ENCODE data around the gene TRMT112.
"Not testable (repeated sequence)": the region's sequence is repeated elsewhere in the genome, so short reads cannot be mapped to it uniquely, and the experiment has no call there.

The TRMT112 gene

GRCh38 chr11:64327375-64327774, 10.0 kb upstream of the TRMT112 start:
- DNase-seq (ENCODE audit: low read depth), result no peak
- no peak overlapping the region for H3K4me3 ChIP-seq (ENCODE audit: low read depth, low read length)
- TF ChIP-seq, protein P1, sequence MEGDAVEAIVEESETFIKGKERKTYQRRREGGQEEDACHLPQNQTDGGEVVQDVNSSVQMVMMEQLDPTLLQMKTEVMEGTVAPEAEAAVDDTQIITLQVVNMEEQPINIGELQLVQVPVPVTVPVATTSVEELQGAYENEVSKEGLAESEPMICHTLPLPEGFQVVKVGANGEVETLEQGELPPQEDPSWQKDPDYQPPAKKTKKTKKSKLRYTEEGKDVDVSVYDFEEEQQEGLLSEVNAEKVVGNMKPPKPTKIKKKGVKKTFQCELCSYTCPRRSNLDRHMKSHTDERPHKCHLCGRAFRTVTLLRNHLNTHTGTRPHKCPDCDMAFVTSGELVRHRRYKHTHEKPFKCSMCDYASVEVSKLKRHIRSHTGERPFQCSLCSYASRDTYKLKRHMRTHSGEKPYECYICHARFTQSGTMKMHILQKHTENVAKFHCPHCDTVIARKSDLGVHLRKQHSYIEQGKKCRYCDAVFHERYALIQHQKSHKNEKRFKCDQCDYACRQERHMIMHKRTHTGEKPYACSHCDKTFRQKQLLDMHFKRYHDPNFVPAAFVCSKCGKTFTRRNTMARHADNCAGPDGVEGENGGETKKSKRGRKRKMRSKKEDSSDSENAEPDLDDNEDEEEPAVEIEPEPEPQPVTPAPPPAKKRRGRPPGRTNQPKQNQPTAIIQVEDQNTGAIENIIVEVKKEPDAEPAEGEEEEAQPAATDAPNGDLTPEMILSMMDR (conservative IDR thresholded peaks at IDR 0.05; ENCODE audit: low read depth, low read length), result no peak

GRCh38 chr11:64324692-64325469, 7.5 kb upstream of the TRMT112 start:
- no peak overlapping the region for H3K4me3 ChIP-seq (ENCODE audit: low read depth, low read length)
- TF ChIP-seq, protein P1 (conservative IDR thresholded peaks at IDR 0.05; ENCODE audit: low read depth, low read length), result no peak
- DNase-seq (ENCODE audit: low read depth), result no peak

DNA sequence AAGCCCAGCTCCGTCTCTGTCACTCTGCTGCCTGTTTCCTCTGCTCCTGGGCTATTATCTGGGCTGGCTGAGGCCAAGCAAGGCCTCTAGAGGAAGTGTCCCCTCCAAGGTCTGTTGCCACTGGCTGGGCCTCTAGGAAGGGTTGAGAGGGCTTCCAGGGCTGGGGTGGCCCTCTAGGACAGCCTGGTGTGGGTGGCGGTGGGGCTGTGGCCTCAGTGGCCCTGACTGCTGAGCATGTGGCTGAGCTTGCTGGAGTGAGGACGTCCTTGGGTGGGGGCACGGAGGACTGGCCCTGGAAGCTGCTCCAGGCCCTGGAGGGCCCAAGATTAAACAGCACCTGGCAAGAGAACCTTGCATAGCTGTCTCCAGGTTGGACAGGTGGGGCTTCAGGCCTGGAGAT, 6.6 kb upstream of the TRMT112 start:
- H3K4me3 ChIP-seq (ENCODE audit: low read depth, low read length), result not testable (repeated sequence)

GRCh38 chr11:64323373-64323772, 6.0 kb upstream of the TRMT112 start:
- DNase-seq (ENCODE audit: low read depth), result no peak
- no peak overlapping the region for H3K4me3 ChIP-seq (ENCODE audit: low read depth, low read length)
- TF ChIP-seq, protein P1 (conservative IDR thresholded peaks at IDR 0.05; ENCODE audit: low read depth, low read length), result no peak

More for the DNA sequence above, 6.6 kb upstream of the TRMT112 start:
- DNase-seq (ENCODE audit: low read depth), result not testable (repeated sequence)

GRCh38 chr11:64322925-64323260, 5.5 kb upstream of the TRMT112 start:
- TF ChIP-seq, protein P1 (conservative IDR thresholded peaks at IDR 0.05; ENCODE audit: low read depth, low read length), result no peak
- no peak for DNase-seq (ENCODE audit: low read depth)
- H3K4me3 ChIP-seq (ENCODE audit: low read depth, low read length), result no peak overlapping the region

DNA sequence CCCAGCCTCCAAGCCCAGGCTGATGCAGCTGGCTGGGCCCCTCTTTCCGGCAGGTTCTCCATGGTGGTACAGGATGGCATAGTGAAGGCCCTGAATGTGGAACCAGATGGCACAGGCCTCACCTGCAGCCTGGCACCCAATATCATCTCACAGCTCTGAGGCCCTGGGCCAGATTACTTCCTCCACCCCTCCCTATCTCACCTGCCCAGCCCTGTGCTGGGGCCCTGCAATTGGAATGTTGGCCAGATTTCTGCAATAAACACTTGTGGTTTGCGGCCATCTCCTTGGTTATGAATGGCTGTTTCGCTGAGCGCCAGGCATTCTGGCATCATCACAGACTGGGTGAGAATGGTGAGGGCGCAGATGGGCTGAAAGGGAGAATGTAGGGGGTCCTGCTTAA, 4.2 kb upstream of the TRMT112 start:
- TF ChIP-seq, protein P1 (conservative IDR thresholded peaks at IDR 0.05; ENCODE audit: low read depth, low read length), result no peak
- no peak overlapping the region for H3K4me3 ChIP-seq (ENCODE audit: low read depth, low read length)
- DNase-seq (ENCODE audit: low read depth), result peak; percentile 16

GRCh38 chr11:64321026-64321425, 3.7 kb upstream of the TRMT112 start:
- H3K4me3 ChIP-seq (ENCODE audit: low read depth, low read length), result no peak overlapping the region
- TF ChIP-seq, protein P1 (conservative IDR thresholded peaks at IDR 0.05; ENCODE audit: low read depth, low read length), result no peak
- DNase-seq (ENCODE audit: low read depth), result no peak

Data from choroid plexus epithelial cell (primary cell).